Measurements from ENCODE around the gene NGEF. TPM values are rescaled to one million over a fixed set of nuclear protein-coding genes. Genes with fewer than 3 reads are reported as not detected.
"Not testable (repeated sequence)": the region's sequence is repeated elsewhere in the genome, so short reads cannot be mapped to it uniquely, and the experiment has no call there.

NGEF gene
- total and polyA plus RNA-seq, 7 donors: 0.13 to 0.51 (median 0.25) TPM; not detected in 1

DNA sequence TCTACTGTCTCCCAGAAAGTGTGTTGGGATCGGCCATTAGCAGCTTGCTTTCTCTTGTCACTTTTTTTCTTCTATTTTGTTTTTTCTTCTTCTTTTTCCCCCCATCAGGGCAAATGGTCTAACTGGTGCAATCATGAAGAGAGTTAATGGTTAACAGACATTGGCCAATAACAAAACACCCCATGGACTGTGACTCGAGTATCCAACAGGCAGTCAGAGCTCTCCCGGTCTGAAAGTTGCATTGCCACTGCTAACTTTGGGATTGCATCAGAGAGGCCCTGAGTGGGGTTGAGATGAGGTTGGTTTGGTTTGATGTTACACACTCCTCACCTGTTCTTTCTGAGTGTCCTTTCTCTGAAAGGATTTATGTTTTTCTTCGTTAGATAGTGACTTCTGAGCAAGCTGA lies 155.9 kb downstream of the NGEF start:
- no peak overlapping the region for H3K4me3 ChIP-seq
- peaks cover 12 to 53% of the 10 kb centered on the region in 2 donors for H3K36me3 ChIP-seq (ENCODE audit: insufficient read depth in 1 of 2, low read depth in 1 of 2)
- DNase-seq (no peak), ATAC-seq (peak; percentile 29 to 45 (median 38))
- H3K27me3 ChIP-seq (ENCODE audit: insufficient read depth in 3 of 3, low read length in 2 of 3): no peaks in the 10 kb centered on the region
- TF ChIP-seq, protein P1, sequence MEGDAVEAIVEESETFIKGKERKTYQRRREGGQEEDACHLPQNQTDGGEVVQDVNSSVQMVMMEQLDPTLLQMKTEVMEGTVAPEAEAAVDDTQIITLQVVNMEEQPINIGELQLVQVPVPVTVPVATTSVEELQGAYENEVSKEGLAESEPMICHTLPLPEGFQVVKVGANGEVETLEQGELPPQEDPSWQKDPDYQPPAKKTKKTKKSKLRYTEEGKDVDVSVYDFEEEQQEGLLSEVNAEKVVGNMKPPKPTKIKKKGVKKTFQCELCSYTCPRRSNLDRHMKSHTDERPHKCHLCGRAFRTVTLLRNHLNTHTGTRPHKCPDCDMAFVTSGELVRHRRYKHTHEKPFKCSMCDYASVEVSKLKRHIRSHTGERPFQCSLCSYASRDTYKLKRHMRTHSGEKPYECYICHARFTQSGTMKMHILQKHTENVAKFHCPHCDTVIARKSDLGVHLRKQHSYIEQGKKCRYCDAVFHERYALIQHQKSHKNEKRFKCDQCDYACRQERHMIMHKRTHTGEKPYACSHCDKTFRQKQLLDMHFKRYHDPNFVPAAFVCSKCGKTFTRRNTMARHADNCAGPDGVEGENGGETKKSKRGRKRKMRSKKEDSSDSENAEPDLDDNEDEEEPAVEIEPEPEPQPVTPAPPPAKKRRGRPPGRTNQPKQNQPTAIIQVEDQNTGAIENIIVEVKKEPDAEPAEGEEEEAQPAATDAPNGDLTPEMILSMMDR (IDR thresholded peaks at IDR 0.05): no peak
- H3K4me1 ChIP-seq: peaks cover 41% of the 10 kb centered on the region
- H3K27ac ChIP-seq: peak overlapping the region; percentile 80
- intact Hi-C loops (cut with DNase I): loop anchor here in 1 of 2 donors (5.0 kb wide), 1 partner anchor 190 kb away; no protein-coding TSS in a partner anchor
- WGBS, 3 donors: 55 to 82% (median 58%) methylated on average over 4 of the region's 4 CpGs
- no peaks in the 10 kb centered on the region for H3K9me3 ChIP-seq

DNA sequence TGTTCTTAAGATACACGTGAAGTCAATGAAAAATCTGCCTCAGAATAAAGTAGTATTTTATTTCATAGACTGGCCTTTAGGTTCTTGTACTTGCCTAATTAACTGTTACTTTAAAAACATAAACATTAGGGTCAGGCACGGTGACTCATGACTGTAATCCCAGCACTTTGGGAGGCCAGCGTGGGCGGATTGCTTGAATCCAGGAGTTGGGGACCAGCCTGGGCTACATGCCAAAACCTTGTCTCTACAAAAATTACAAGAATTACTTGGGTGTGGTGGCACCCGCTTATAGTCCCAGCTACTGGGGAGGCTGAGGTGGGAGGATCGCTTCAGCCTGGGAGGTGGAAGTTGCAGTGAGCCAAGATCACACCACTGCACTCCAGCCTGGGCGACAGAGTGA lies 159.0 kb downstream of the NGEF start:
- peak overlapping the region; percentile 80 for H3K27ac ChIP-seq
- no peak for DNase-seq
- 60 to 65% (median 62%) methylated on average over 7 of the region's 7 CpGs for WGBS, 3 donors

DNA sequence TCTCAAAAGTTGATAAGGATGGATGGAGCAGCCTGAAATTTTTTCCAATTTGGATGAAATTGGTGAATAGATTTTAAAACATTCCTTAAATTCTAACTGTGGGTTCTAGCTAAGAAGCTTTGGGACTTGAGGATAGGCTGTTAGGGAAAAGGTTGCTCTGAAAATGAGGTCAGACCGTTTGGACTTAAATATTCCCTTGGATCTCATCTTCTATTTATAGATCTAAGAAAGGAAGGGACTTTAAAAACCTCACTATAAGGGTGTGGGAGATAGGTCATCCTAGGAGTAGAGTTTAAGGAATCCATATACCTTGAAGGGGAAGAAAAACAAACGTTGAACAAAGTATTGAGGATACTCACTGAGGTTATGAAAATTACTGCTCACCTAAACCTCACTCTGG lies 160.4 kb downstream of the NGEF start:
- Histone ChIP-seq H3K9me3 (no peaks in the 10 kb centered on the region), H3K4me3 (no peak overlapping the region), H3K27me3 (ENCODE audit: insufficient read depth in 3 of 3, low read length in 2 of 3) (no peaks in the 10 kb centered on the region), H3K4me1 (peaks cover 32% of the 10 kb centered on the region), H3K27ac (peak overlapping the region; percentile 77), H3K36me3 (ENCODE audit: insufficient read depth in 1 of 2, low read depth in 1 of 2) (peaks cover 9 to 72% of the 10 kb centered on the region in 2 donors)
- ATAC-seq (peak in 3 of 4 donors; percentile 52 to 67 (median 55)), DNase-seq (no peak)
- intact Hi-C loops (cut with DNase I): loop anchor here in 1 of 2 donors (1.0 to 5.0 kb wide), 3 partner anchors 200 to 399 kb away; partner anchors contain the start of gene ATG16L1
- TF ChIP-seq, protein P1 (IDR thresholded peaks at IDR 0.05): no peak
- WGBS, 3 donors: 15 to 31% (median 31%) methylated on average over 2 of the region's 2 CpGs

More for the DNA sequence above, 159.0 kb downstream of the NGEF start:
- no peak for ATAC-seq
- H3K4me1 ChIP-seq: peaks cover 45% of the 10 kb centered on the region
- TF ChIP-seq, protein P1 (IDR thresholded peaks at IDR 0.05): no peak
- no peaks in the 10 kb centered on the region for H3K27me3 ChIP-seq (ENCODE audit: insufficient read depth in 3 of 3, low read length in 2 of 3)
- H3K4me3 ChIP-seq: no peak overlapping the region
- peaks cover 15 to 72% of the 10 kb centered on the region in 2 donors for H3K36me3 ChIP-seq (ENCODE audit: insufficient read depth in 1 of 2, low read depth in 1 of 2)
- intact Hi-C loops (cut with DNase I): loop anchor here in 1 of 2 donors (5.0 kb wide), 2 partner anchors 198 to 247 kb away; no protein-coding TSS in a partner anchor
- H3K9me3 ChIP-seq: no peaks in the 10 kb centered on the region

DNA sequence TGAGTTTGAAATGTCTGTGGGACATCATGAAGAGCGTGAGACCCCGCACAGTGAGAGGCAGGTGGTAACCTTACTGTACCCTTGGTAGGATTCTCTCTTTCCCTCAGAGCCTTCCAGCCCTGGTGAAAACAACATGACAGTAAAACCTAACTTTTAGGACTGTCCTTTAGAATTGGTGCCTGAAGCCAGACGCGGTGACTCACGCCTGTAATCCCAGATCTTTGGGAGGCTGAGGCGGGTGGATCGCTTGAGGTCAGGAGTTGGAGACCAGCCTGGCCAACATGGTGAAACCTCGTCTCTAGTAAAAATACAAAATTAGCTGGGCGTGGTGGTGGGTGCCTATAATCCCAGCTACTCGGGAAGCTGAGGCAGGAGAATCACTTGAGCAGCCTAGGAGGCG lies 161.0 kb downstream of the NGEF start:
- WGBS, 3 donors: 84 to 96% (median 85%) methylated on average over 11 of the region's 11 CpGs

DNA sequence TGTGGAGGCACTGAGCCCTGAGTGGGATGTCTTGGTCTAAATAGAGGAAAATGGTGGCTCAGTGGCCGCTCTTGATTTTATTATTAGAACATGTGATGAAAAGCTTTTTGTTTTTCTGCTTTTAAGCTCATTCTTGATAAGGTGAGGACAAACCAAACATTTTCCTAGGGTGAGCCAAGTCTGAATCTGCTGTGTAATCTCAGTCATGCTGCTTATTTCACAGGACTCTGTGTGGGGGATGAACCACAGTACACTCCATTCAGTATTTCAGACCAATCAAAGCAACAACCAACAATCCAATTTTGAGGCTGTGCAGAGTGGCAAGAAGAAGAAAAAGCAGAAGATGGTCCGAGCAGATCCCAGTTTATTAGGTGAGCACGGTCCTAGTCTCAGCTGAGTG lies 163.0 kb downstream of the NGEF start:
- ATAC-seq (no peak), DNase-seq (no peak)
- no peaks in the 10 kb centered on the region for H3K9me3 ChIP-seq
- TF ChIP-seq, protein P1 (IDR thresholded peaks at IDR 0.05): no peak
- 94 to 97% (median 94%) methylated on average over 3 of the region's 3 CpGs for WGBS, 3 donors
- H3K4me1 ChIP-seq: peaks cover 26% of the 10 kb centered on the region
- peaks cover 4 to 85% of the 10 kb centered on the region in 2 donors for H3K36me3 ChIP-seq (ENCODE audit: insufficient read depth in 1 of 2, low read depth in 1 of 2)
- no peak overlapping the region for H3K27ac ChIP-seq
- no peak overlapping the region for H3K4me3 ChIP-seq
- H3K27me3 ChIP-seq (ENCODE audit: insufficient read depth in 3 of 3, low read length in 2 of 3): no peaks in the 10 kb centered on the region
- intact Hi-C loops (cut with DNase I): loop anchor here in 1 of 2 donors (5.0 kb wide), 2 partner anchors 202 to 243 kb away; no protein-coding TSS in a partner anchor

More for the DNA sequence above, 161.0 kb downstream of the NGEF start:
- ATAC-seq; DNase-seq; H3K9me3 ChIP-seq; H3K27me3 ChIP-seq (ENCODE audit: insufficient read depth in 3 of 3, low read length in 2 of 3); H3K4me3 ChIP-seq: not testable (repeated sequence)
- Histone ChIP-seq H3K36me3 (ENCODE audit: insufficient read depth in 1 of 2, low read depth in 1 of 2) (peaks cover 7 to 72% of the 10 kb centered on the region in 2 donors), H3K4me1 (peaks cover 27% of the 10 kb centered on the region), H3K27ac (peak overlapping the region; percentile 77)
- intact Hi-C loops (cut with DNase I): loop anchor here in 1 of 2 donors (5.0 kb wide), 2 partner anchors 200 to 245 kb away; no protein-coding TSS in a partner anchor

All from psoas muscle (tissue), 8 donors.